Measurements from ENCODE around the gene GYPC.

DNA sequence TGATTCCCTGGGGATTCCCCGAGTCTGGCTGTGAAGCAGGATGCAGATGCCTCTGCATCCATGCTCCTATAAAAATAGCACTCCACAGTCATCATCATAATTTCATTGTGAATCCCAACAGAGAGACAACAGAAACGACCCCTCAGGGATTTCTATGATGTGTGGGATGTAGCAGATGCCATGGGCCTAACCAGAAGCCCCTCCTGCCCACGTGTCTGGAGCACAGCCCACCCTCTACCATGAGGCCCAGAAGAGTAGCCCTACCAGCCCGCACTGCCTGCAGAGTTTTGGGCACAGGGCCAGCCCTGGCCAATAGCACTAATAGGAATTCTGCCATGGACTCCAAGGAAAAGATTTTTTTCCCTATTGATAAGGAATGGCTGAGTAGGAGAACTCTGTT is 66.6 kb downstream of the GYPC start:
- TF ChIP-seq EZH2phosphoT487 (IDR thresholded peaks at IDR 0.05; ENCODE audit: insufficient read depth, low read depth) (no peak), EZH2 (IDR thresholded peaks at IDR 0.05; ENCODE audit: insufficient read depth, poor library complexity, severe bottlenecking) (no peak)

All from GM23248 (cell line).